Urinary bladder (tissue), 4 donors: ENCODE results near the gene CMIP. TPM values are rescaled to one million over a fixed set of nuclear protein-coding genes. Genes with fewer than 3 reads are reported as not detected.
"Not testable (repeated sequence)": the region's sequence is repeated elsewhere in the genome, so short reads cannot be mapped to it uniquely, and the experiment has no call there.

ENCODE experiments used
- DNase-seq: peaks from one replicate; pipeline ENCODE4 v3.0.0-alpha.2; 2015; ENCODE audit errors: extremely low spot score
- H3K27ac ChIP-seq: one replicate; pipeline ENCODE4 v1.5.1; 2013; ENCODE audit warnings: low read depth, mild to moderate bottlenecking, moderate library complexity
- H3K36me3 ChIP-seq: one replicate; pipeline ENCODE4 v1.6.1; 2013; ENCODE audit warnings: mild to moderate bottlenecking, moderate library complexity; ENCODE audit not compliant: insufficient read depth
- H3K4me1 ChIP-seq: one replicate; pipeline ENCODE4 v1.6.1; 2013; ENCODE audit warnings: mild to moderate bottlenecking, moderate library complexity; ENCODE audit not compliant: insufficient read depth
- H3K4me3 ChIP-seq: one replicate; pipeline ENCODE4 v1.5.1; 2013; ENCODE audit warnings: low read depth, low read length
- WGBS: extraction: QIAGEN DNeasy Blood & Tissue Kit; methylation state at CpG from one replicate; pipeline ENCODE4 v1.1.7; 2013; 5-methylcytosine and 5-hydroxymethylcytosine counted together
- polyA plus RNA-seq: library from polyadenylated mRNA; stranded (reverse); fragments of 200-250 nt; gene quantifications from one replicate; pipeline ENCODE4 v1.2.3, GENCODE V29; 2013
- total RNA-seq: library from RNA; depleted of rRNA; stranded (reverse); fragments of >200 nt; gene quantifications from one replicate; pipeline ENCODE4 v1.2.3, GENCODE V29; 2014
- donor health status: healthy with polysubstance abuse.
- donor health status: healthy.

The CMIP gene
- total and polyA plus RNA-seq, 2 donors = 21.7 to 29.4 TPM

- no peaks in the 10 kb centered on the region for H3K36me3 ChIP-seq
- no peak overlapping the region for H3K4me3 ChIP-seq
- no peaks in the 10 kb centered on the region for H3K4me1 ChIP-seq
- no peak overlapping the region for H3K27ac ChIP-seq
- DNase-seq = no peak
- WGBS = 97% methylated on average over 7 of the region's 7 CpGs
Measured at GRCh38 chr16:81687131-81687456, 242.5 kb downstream of the CMIP start.

GRCh38 chr16:81688182-81688581, 243.6 kb downstream of the CMIP start:
- H3K4me3 ChIP-seq = no peak overlapping the region
- H3K4me1 ChIP-seq = no peaks in the 10 kb centered on the region
- no peaks in the 10 kb centered on the region for H3K36me3 ChIP-seq
- no peak for DNase-seq
- H3K27ac ChIP-seq = no peak overlapping the region
- 73% methylated on average over 7 of the region's 7 CpGs for WGBS

- not testable (repeated sequence) for DNase-seq, H3K4me3 ChIP-seq, H3K27ac ChIP-seq, H3K36me3 ChIP-seq, H3K4me1 ChIP-seq
- 91% methylated on average over 5 of the region's 5 CpGs for WGBS
Measured at GRCh38 chr16:81688839-81689238, 244.2 kb downstream of the CMIP start.

- DNase-seq = no peak
- H3K4me3 ChIP-seq = no peak overlapping the region
- WGBS = 86% methylated on average over 16 of the region's 16 CpGs
- H3K27ac ChIP-seq = no peak overlapping the region
- H3K4me1 ChIP-seq = no peaks in the 10 kb centered on the region
- H3K36me3 ChIP-seq = no peaks in the 10 kb centered on the region
Measured at GRCh38 chr16:81692021-81692420, 247.4 kb downstream of the CMIP start.

- DNase-seq = no peak
- WGBS = 94% methylated on average over 15 of the region's 15 CpGs
- no peak overlapping the region for H3K27ac ChIP-seq
- H3K36me3 ChIP-seq = no peaks in the 10 kb centered on the region
- H3K4me3 ChIP-seq = no peak overlapping the region
- no peaks in the 10 kb centered on the region for H3K4me1 ChIP-seq
Measured at GRCh38 chr16:81692571-81692970, 248.0 kb downstream of the CMIP start.

GRCh38 chr16:81693041-81693743, 248.6 kb downstream of the CMIP start:
- Histone ChIP-seq H3K4me3 (no peak overlapping the region), H3K36me3 (no peaks in the 10 kb centered on the region), H3K27ac (no peak overlapping the region), H3K4me1 (no peaks in the 10 kb centered on the region)
- no peak for DNase-seq
- 64% methylated on average over 28 of the region's 28 CpGs for WGBS

GRCh38 chr16:81693744-81694303, 249.2 kb downstream of the CMIP start:
- no peak overlapping the region for H3K27ac ChIP-seq
- DNase-seq = no peak
- no peaks in the 10 kb centered on the region for H3K36me3 ChIP-seq
- 82% methylated on average over 9 of the region's 9 CpGs for WGBS
- no peak overlapping the region for H3K4me3 ChIP-seq
- H3K4me1 ChIP-seq = no peaks in the 10 kb centered on the region

- no peaks in the 10 kb centered on the region for H3K36me3 ChIP-seq
- DNase-seq = no peak
- 77% methylated on average over 14 of the region's 14 CpGs for WGBS
Measured at GRCh38 chr16:81694494-81695280, 250.1 kb downstream of the CMIP start.

GRCh38 chr16:81695321-81696165, 250.9 kb downstream of the CMIP start:
- Histone ChIP-seq H3K27ac (no peak overlapping the region), H3K4me1 (no peaks in the 10 kb centered on the region), H3K36me3 (no peaks in the 10 kb centered on the region), H3K4me3 (no peak overlapping the region)
- 34% methylated on average over 10 of the region's 10 CpGs for WGBS
- DNase-seq = peak; percentile 60

More at GRCh38 chr16:81694494-81695280, 250.1 kb downstream of the CMIP start:
- Histone ChIP-seq H3K4me1 (no peaks in the 10 kb centered on the region), H3K27ac (no peak overlapping the region), H3K4me3 (no peak overlapping the region)

- Histone ChIP-seq H3K4me3 (no peak overlapping the region), H3K36me3 (no peaks in the 10 kb centered on the region), H3K4me1 (no peaks in the 10 kb centered on the region), H3K27ac (no peak overlapping the region)
- 90% methylated on average over 22 of the region's 22 CpGs for WGBS
- DNase-seq = no peak
Measured at GRCh38 chr16:81696166-81696960, 251.8 kb downstream of the CMIP start.

- Histone ChIP-seq H3K4me1 (no peaks in the 10 kb centered on the region), H3K4me3 (no peak overlapping the region), H3K27ac (no peak overlapping the region), H3K36me3 (peaks cover 2% of the 10 kb centered on the region)
- WGBS = 87% methylated on average over 16 of the region's 16 CpGs
- no peak for DNase-seq
Measured at GRCh38 chr16:81696961-81697615, 252.5 kb downstream of the CMIP start.

GRCh38 chr16:81697616-81698309, 253.2 kb downstream of the CMIP start:
- no peak for DNase-seq
- WGBS = 66% methylated on average over 36 of the region's 36 CpGs
- Histone ChIP-seq H3K36me3 (peaks cover 2% of the 10 kb centered on the region), H3K4me1 (no peaks in the 10 kb centered on the region), H3K27ac (no peak overlapping the region), H3K4me3 (no peak overlapping the region)
